ENCODE data around the gene SNX2. TPM values are rescaled to one million over a fixed set of nuclear protein-coding genes. Genes with fewer than 3 reads are reported as not detected.

Gene SNX2
- total RNA-seq, 3 donors from 2014 or later (not counting 1 experiment from before 2014, with no cell fraction given) = 47.9 to 57.4 (median 53.2) TPM

DNA sequence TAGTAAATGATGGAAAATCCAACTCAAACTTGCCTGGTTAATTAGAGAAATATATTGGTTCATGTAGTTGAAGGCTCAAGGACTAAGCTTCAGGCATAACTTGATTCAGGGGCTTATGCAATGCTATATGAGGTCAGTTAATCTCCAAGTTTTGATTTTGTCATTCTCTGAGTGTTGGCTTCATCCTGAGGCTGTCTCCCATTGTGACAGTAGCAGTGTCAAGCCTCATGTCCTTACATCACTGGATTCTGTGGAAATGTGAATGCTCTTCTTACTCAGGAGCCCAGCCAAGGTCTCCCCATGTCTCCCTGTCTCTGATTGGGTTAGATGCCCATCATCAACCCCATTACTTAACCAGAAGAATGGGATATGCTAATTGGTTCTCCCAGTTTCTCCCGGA, 44.4 kb upstream of the SNX2 start:
- H3K4me3 ChIP-seq (ENCODE audit: low read length) = no peak overlapping the region
- no peaks in the 10 kb centered on the region for H3K4me1 ChIP-seq (ENCODE audit: control insufficient read depth, insufficient read depth, low read length)
- DNase-seq = no peak
- intact Hi-C loops (cut with micrococcal nuclease) = no loop called here
- 94% methylated on average over 1 of the region's 1 CpG for WGBS (ENCODE audit: insufficient coverage)
- H3K27me3 ChIP-seq (ENCODE audit: control insufficient read depth, insufficient read depth, low read length) = no peaks in the 10 kb centered on the region
- no peaks in the 10 kb centered on the region for H3K9me3 ChIP-seq (ENCODE audit: control insufficient read depth, insufficient read depth, low read length)
- H3K27me3 Mint-ChIP-seq (ENCODE audit: low read depth in 2 of 2) = peaks cover 11 to 13% of the 10 kb centered on the region in 2 donors
- no peak overlapping the region for H3K27ac ChIP-seq (ENCODE audit: low read length)
- no peak overlapping the region for H3K4me3 Mint-ChIP-seq
- H3K9me3 Mint-ChIP-seq = no peaks in the 10 kb centered on the region
- no peak overlapping the region for H3K27ac Mint-ChIP-seq
- H3K4me1 Mint-ChIP-seq = no peaks in the 10 kb centered on the region
- TF ChIP-seq, protein P1, sequence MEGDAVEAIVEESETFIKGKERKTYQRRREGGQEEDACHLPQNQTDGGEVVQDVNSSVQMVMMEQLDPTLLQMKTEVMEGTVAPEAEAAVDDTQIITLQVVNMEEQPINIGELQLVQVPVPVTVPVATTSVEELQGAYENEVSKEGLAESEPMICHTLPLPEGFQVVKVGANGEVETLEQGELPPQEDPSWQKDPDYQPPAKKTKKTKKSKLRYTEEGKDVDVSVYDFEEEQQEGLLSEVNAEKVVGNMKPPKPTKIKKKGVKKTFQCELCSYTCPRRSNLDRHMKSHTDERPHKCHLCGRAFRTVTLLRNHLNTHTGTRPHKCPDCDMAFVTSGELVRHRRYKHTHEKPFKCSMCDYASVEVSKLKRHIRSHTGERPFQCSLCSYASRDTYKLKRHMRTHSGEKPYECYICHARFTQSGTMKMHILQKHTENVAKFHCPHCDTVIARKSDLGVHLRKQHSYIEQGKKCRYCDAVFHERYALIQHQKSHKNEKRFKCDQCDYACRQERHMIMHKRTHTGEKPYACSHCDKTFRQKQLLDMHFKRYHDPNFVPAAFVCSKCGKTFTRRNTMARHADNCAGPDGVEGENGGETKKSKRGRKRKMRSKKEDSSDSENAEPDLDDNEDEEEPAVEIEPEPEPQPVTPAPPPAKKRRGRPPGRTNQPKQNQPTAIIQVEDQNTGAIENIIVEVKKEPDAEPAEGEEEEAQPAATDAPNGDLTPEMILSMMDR (IDR thresholded peaks at IDR 0.05) = no peak
- ATAC-seq = no peak
- no peaks in the 10 kb centered on the region for H3K36me3 ChIP-seq (ENCODE audit: control insufficient read depth, insufficient read depth, low read length)
- H3K36me3 Mint-ChIP-seq = no peaks in the 10 kb centered on the region

DNA sequence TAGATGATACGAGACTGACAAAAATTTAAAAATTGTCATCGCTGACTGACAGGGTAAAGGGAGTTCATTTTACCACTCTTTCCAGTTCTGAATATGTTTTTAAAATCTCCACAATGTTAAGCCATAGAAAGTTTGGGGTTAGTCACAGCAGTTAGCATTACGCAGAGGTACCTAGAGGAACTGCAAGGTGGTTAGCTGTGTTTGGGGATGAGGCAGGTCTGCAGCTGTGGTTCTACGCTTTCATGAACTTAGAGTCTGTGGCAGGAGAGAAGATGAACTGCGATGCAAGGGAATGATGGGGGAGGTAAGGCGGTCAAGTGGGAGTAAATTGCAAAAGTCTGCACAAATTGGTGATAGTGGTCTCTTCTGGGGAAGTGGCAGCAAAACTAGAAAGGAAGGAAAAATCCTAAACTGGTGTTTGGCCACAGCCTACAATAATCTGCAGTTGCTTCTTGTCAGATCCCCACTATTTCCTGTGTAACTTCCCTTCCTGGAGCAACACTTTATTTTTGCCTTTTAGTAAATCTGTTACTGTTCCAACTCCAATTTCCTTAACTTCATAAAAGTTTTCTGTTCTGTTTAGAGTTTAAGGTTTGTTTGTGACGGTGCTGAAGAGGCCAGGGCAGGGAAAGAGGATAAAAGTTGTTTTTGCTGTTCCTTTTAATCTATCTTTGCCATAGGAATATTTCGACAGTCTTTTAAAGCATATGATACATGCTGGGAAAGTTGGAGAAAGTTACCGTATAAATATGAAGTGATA, 38.6 kb upstream of the SNX2 start:
- Histone ChIP-seq H3K4me3 (ENCODE audit: low read length) (no peak overlapping the region), H3K27me3 (ENCODE audit: control insufficient read depth, insufficient read depth, low read length) (no peaks in the 10 kb centered on the region), H3K36me3 (ENCODE audit: control insufficient read depth, insufficient read depth, low read length) (no peaks in the 10 kb centered on the region), H3K9me3 (ENCODE audit: control insufficient read depth, insufficient read depth, low read length) (no peaks in the 10 kb centered on the region), H3K27ac (ENCODE audit: low read length) (no peak overlapping the region), H3K4me1 (ENCODE audit: control insufficient read depth, insufficient read depth, low read length) (no peaks in the 10 kb centered on the region)
- H3K9me3 Mint-ChIP-seq = no peaks in the 10 kb centered on the region
- WGBS (ENCODE audit: insufficient coverage) = 52% methylated on average over 8 of the region's 9 CpGs
- ATAC-seq (no peak), DNase-seq (no peak)
- no peaks in the 10 kb centered on the region for H3K36me3 Mint-ChIP-seq
- TF ChIP-seq, protein P1 (IDR thresholded peaks at IDR 0.05) = no peak
- H3K27ac Mint-ChIP-seq = no peak overlapping the region
- no peaks in the 10 kb centered on the region for H3K4me1 Mint-ChIP-seq
- no peak overlapping the region for H3K4me3 Mint-ChIP-seq
- intact Hi-C loops (cut with micrococcal nuclease) = no loop called here
- peaks cover 4 to 7% of the 10 kb centered on the region in 2 donors for H3K27me3 Mint-ChIP-seq (ENCODE audit: low read depth in 2 of 2)

DNA sequence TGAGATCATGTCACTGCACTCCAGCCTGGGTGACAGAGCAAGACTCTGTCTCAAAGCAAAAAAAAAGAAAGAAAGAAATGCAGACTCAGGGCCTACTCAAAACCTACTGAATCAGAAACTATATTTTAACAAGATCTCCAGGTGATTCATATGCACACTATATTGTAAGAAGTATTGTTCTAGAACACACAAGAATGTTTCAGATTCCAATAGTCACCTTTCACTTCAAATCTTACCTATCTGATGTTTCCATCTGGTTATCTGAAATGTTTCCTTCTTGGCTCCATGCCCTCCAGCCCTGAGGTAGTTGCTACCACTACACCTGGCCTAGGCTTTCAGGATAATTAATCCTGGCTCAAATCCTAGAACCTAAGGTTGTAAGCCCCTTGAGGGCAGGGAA, 36.8 kb upstream of the SNX2 start:
- H3K4me3 Mint-ChIP-seq = no peak overlapping the region
- H3K4me3 ChIP-seq (ENCODE audit: low read length) = no peak overlapping the region
- H3K27ac ChIP-seq (ENCODE audit: low read length) = no peak overlapping the region
- no peaks in the 10 kb centered on the region for H3K36me3 Mint-ChIP-seq
- intact Hi-C loops (cut with micrococcal nuclease) = no loop called here
- H3K4me1 Mint-ChIP-seq = no peaks in the 10 kb centered on the region
- DNase-seq (no peak), ATAC-seq (no peak)
- no peaks in the 10 kb centered on the region for H3K4me1 ChIP-seq (ENCODE audit: control insufficient read depth, insufficient read depth, low read length)
- no peaks in the 10 kb centered on the region for H3K9me3 Mint-ChIP-seq
- H3K27ac Mint-ChIP-seq = no peak overlapping the region
- H3K36me3 ChIP-seq (ENCODE audit: control insufficient read depth, insufficient read depth, low read length) = no peaks in the 10 kb centered on the region
- no peaks in the 10 kb centered on the region for H3K27me3 ChIP-seq (ENCODE audit: control insufficient read depth, insufficient read depth, low read length)
- no peaks in the 10 kb centered on the region for H3K9me3 ChIP-seq (ENCODE audit: control insufficient read depth, insufficient read depth, low read length)
- TF ChIP-seq, protein P1 (IDR thresholded peaks at IDR 0.05) = no peak
- peaks cover 0 to 7% of the 10 kb centered on the region in 2 donors for H3K27me3 Mint-ChIP-seq (ENCODE audit: low read depth in 2 of 2)

- WGBS (ENCODE audit: insufficient coverage) = 78% methylated on average over 2 of the region's 2 CpGs
- Mint-ChIP-seq H3K9me3 (no peaks in the 10 kb centered on the region), H3K27ac (no peak overlapping the region), H3K4me3 (no peak overlapping the region), H3K36me3 (no peaks in the 10 kb centered on the region), H3K27me3 (ENCODE audit: low read depth in 2 of 2) (peaks cover 0 to 7% of the 10 kb centered on the region in 2 donors), H3K4me1 (no peaks in the 10 kb centered on the region)
- DNase-seq (no peak), ATAC-seq (no peak)
- peaks cover under 1% of the 10 kb centered on the region for H3K27me3 ChIP-seq (ENCODE audit: control insufficient read depth, insufficient read depth, low read length)
- TF ChIP-seq, protein P1 (IDR thresholded peaks at IDR 0.05) = no peak
- H3K9me3 ChIP-seq (ENCODE audit: control insufficient read depth, insufficient read depth, low read length) = no peaks in the 10 kb centered on the region
- H3K4me3 ChIP-seq (ENCODE audit: low read length) = no peak overlapping the region
- intact Hi-C loops (cut with micrococcal nuclease) = no loop called here
- H3K36me3 ChIP-seq (ENCODE audit: control insufficient read depth, insufficient read depth, low read length) = no peaks in the 10 kb centered on the region
- H3K4me1 ChIP-seq (ENCODE audit: control insufficient read depth, insufficient read depth, low read length) = no peaks in the 10 kb centered on the region
- H3K27ac ChIP-seq (ENCODE audit: low read length) = no peak overlapping the region
These were observed 33.2 kb upstream of the SNX2 start for GRCh38 chr5:122741681-122742080.

Data from natural killer cell (primary cell).